Measurements from ENCODE around the gene AIP. TPM values are rescaled to one million over a fixed set of nuclear protein-coding genes. Genes with fewer than 3 reads are reported as not detected.

The AIP gene
- polyA plus RNA-seq, 6 donors from 2014 or later: 86.8 to 149 (median 120) TPM

DNA sequence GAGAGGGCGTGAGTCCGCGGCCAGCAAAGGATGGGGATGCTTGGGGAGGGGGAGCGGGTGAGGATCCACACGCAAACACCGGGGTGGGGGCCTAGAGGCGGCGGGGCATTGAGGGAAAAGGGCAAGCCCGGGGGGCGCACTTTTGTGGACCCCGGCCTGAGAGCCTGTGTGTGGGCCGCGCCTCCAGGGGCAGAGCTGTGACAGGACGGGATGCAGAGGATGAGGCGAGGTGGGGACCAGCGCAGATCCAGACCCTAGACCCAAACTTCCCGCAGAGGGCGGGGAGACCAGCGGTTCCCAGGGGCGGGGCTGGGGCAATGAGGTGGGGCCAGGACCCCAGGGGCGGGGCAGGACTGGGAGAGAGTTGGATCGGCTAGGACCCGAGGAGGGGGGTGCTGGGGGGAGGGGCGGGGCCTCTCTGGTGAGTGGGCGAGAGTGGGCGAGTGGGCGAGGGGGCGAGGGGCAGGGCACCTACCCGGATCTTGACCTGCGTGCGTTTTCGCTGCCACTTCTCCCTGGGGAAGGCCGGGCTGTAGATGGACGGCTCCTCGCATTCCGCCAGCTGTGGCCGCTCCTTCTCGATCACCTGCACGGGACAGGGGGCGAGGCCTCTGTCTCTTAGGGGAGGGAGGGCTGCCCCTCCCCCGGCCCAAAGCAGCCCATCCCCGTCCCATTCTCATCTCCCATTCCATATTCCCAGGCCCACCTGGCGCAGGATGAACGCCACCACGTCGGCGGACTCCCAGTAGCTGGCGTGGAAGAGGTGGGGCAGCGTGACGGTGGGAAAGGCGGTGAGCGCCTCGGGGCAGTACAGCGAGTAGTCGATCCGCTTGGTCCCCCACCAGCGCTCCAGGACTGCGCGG is 11.8 kb downstream of the AIP start:
- Mint-ChIP-seq H3K4me3 (no peak overlapping the region), H3K27me3 (no peaks in the 10 kb centered on the region), H3K36me3 (peaks cover 0 to 11% of the 10 kb centered on the region in 2 donors), H3K4me1 (peaks cover 3 to 13% (median 4%) of the 10 kb centered on the region in 3 donors), H3K27ac (no peak overlapping the region), H3K9me3 (no peaks in the 10 kb centered on the region)
- DNase-seq (no peak), ATAC-seq (ENCODE audit: low read depth in 2 of 2) (no peak)

DNA sequence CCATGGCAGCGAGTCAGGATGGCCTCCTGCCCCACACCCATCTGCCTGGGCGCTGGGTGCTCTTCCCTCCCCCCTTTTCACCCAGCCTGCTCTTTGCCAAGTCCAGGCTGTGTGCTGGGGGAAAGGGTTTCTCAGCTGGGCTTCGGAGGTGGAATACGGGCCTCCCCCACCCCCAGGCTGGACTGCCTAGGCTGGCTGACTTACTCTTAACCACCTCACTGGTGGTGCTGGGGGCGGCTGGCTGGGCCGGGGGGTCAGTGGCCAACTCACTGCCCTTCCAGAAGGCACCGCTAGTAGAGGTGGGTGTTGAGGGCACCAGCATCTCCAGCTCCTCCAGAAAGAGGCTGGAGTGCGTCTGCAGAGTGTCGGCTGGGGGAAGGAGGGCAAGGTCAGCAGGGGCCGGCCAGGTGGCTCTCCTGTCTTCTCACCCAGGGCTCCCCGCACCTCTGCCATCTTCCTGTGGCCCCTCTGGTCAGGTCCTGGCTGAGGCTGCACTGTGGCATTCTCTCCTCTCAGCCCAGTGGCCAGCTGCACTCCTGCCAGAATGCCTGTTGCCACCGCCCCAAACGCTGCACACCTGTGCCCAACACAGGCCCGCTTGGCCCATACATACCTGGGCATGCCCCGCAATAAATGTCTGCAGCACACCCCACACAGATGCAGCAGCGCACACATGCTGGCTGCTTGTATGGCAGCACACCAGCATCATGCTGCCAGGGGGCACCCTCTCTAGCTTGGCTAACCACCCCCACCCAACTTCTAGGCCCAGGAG is 12.6 kb downstream of the AIP start:
- Mint-ChIP-seq H3K9me3 (no peaks in the 10 kb centered on the region), H3K36me3 (peaks cover under 1 to 6% of the 10 kb centered on the region in 2 donors), H3K4me3 (no peak overlapping the region), H3K4me1 (peaks cover 0 to 6% (median 3%) of the 10 kb centered on the region in 3 donors), H3K27me3 (no peaks in the 10 kb centered on the region), H3K27ac (no peak overlapping the region)
- DNase-seq (no peak), ATAC-seq (ENCODE audit: low read depth in 2 of 2) (no peak)

DNA sequence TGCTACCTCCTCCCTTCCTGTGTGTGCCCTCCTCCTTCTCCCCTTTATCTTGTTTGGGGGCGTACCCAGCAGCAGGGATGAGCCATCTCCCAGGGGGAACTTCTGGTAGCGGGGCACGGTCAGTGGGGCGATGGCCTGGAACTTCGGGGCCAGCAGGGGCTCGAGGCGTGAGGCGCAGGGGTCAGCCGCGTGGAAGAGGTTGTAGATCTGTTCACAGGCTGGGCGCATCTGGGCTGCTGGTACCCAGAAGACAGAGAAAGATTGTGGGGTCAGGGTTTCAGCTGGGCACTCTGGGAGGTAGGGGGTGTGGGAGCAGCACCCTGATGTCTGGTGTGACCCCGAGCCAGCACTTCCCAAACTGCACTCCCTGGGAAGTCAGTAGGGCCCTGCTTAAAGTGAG is 13.3 kb downstream of the AIP start:
- Mint-ChIP-seq H3K4me1 (peaks cover 3 to 12% (median 4%) of the 10 kb centered on the region in 3 donors), H3K27ac (peak overlapping the region in 3 of 6 donors; percentile 19 to 57 (median 52)), H3K4me3 (no peak overlapping the region), H3K9me3 (no peaks in the 10 kb centered on the region), H3K36me3 (peaks cover 7% of the 10 kb centered on the region in 2 donors), H3K27me3 (no peaks in the 10 kb centered on the region)
- DNase-seq: no peak
- ATAC-seq (ENCODE audit: low read depth in 2 of 2): no peak

- DNase-seq (no peak), ATAC-seq (ENCODE audit: low read depth in 2 of 2) (no peak)
- H3K27me3 Mint-ChIP-seq: no peaks in the 10 kb centered on the region
- H3K4me1 Mint-ChIP-seq: peaks cover 4 to 18% (median 5%) of the 10 kb centered on the region in 3 donors
- H3K36me3 Mint-ChIP-seq: peaks cover 8 to 9% of the 10 kb centered on the region in 2 donors
- no peak overlapping the region for H3K4me3 Mint-ChIP-seq
- no peak overlapping the region for H3K27ac Mint-ChIP-seq
- H3K9me3 Mint-ChIP-seq: no peaks in the 10 kb centered on the region
These were observed 14.9 kb downstream of the AIP start for GRCh38 chr11:67497656-67498291.

GRCh38 chr11:67498544-67498972 is 15.7 kb downstream of the AIP start:
- DNase-seq: no peak
- no peak overlapping the region for H3K4me3 Mint-ChIP-seq
- ATAC-seq (ENCODE audit: low read depth in 2 of 2): no peak
- peak overlapping the region in 1 of 6 donors; percentile 69 for H3K27ac Mint-ChIP-seq
- peaks cover 8 to 9% of the 10 kb centered on the region in 2 donors for H3K36me3 Mint-ChIP-seq
- no peaks in the 10 kb centered on the region for H3K9me3 Mint-ChIP-seq
- no peaks in the 10 kb centered on the region for H3K27me3 Mint-ChIP-seq
- H3K4me1 Mint-ChIP-seq: peaks cover 10 to 25% (median 11%) of the 10 kb centered on the region in 3 donors

GRCh38 chr11:67499808-67500483 is 17.1 kb downstream of the AIP start:
- H3K27me3 Mint-ChIP-seq: no peaks in the 10 kb centered on the region
- H3K9me3 Mint-ChIP-seq: no peaks in the 10 kb centered on the region
- peaks cover 17 to 28% (median 18%) of the 10 kb centered on the region in 3 donors for H3K4me1 Mint-ChIP-seq
- ATAC-seq (ENCODE audit: low read depth in 2 of 2) (no peak), DNase-seq (no peak)
- no peak overlapping the region for H3K4me3 Mint-ChIP-seq
- H3K36me3 Mint-ChIP-seq: peaks cover 8 to 9% of the 10 kb centered on the region in 2 donors
- H3K27ac Mint-ChIP-seq: no peak overlapping the region

DNA sequence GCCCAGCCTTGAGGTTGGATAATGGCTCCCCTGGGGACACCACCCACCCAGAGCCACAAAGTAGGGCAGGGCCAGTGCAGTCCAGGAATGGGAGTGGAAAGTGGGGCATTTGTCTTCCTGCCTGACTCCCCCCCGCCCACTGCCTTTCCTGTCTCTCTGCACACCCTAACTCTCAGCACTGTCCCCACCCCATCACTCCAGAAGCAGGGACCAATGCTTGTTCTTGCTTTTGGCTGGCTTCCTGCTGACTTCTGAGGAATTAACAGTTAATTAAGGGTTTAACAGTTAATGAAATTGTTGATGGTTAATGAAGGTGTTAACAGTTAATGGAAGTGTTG is 17.6 kb downstream of the AIP start:
- no peaks in the 10 kb centered on the region for H3K9me3 Mint-ChIP-seq
- peak overlapping the region in 1 of 6 donors; percentile 41 for H3K27ac Mint-ChIP-seq
- peaks cover 8 to 9% of the 10 kb centered on the region in 2 donors for H3K36me3 Mint-ChIP-seq
- H3K4me1 Mint-ChIP-seq: peaks cover 19 to 30% (median 20%) of the 10 kb centered on the region in 3 donors
- peak overlapping the region in 2 of 8 donors; percentile 18 to 35 for H3K4me3 Mint-ChIP-seq
- ATAC-seq (ENCODE audit: low read depth in 2 of 2): no peak
- H3K27me3 Mint-ChIP-seq: no peaks in the 10 kb centered on the region
- no peak for DNase-seq

DNA sequence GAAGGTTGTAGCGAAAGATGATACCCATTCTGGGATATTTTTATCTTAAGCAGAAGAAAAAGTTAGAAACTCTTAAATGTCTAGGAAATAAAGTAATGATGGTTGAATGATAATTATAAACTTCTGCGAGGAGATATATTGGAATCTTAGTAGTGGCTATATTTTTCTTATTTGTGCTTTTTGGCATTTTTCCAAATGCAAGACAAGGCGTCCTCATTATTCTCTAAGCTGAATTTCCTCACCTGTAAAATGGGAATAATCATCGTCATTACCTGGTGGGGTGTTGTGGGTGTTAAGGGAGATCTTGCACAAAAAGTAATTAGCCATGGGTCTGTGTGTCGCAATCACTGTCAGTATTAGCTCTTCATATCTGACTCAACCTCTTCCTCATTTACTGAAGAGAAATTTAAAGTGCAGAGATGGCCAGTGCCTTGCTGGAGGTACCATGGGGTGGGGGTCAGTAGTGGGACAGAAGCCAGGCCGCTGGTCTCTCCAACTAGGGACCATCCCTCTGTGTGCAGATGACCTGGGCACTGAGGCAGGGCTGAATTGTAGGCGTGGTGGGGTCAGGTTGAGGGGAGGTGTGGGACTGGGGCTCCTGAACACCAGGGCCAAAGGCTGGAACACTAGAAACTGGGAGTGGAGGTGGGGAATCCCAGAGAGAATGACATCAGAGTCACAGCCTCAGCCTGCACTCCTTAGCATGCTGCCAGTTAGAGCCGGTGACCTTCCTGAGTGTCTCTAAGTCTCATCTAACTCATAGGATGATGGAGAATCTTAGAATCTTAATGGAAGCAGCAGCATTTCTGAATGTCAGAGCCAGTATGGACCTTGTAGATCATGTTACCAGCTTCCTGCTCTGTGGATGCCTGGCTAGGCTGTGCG is 18.2 kb downstream of the AIP start:
- H3K4me3 Mint-ChIP-seq: peak overlapping the region in 2 of 8 donors; percentile 18 to 35
- ATAC-seq (ENCODE audit: low read depth in 2 of 2): no peak
- H3K27ac Mint-ChIP-seq: peak overlapping the region in 4 of 6 donors; percentile 11 to 84 (median 32)

DNA sequence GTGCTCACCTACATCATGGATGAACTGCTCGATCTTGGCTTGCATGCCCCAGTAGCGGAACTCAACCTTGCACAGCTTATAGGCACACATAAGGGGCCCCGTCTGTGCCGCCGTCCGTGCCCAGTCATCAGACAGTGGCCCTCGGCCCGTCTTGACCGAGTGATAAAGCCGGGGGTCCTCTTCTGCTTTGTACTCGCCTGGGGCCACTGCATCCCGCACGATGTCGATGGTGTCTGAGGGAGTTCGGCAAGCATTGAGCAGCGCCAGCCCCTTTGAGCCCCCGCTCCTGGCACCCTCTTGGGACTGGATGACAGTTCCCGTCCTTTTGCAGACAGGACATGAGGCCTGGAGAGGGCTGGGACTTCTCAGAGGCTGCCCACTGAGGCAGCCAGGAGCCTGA is 19.0 kb downstream of the AIP start:
- H3K27ac Mint-ChIP-seq: peak overlapping the region in 2 of 6 donors; percentile 54 to 56
- H3K4me3 Mint-ChIP-seq: no peak overlapping the region
- DNase-seq: no peak
- no peaks in the 10 kb centered on the region for H3K9me3 Mint-ChIP-seq
- peaks cover 8 to 9% of the 10 kb centered on the region in 2 donors for H3K36me3 Mint-ChIP-seq
- H3K27me3 Mint-ChIP-seq: no peaks in the 10 kb centered on the region
- ATAC-seq (ENCODE audit: low read depth in 2 of 2): no peak
- peaks cover 26 to 42% (median 33%) of the 10 kb centered on the region in 3 donors for H3K4me1 Mint-ChIP-seq

More for the DNA sequence above, 18.2 kb downstream of the AIP start:
- no peak for DNase-seq
- H3K4me1 Mint-ChIP-seq: peaks cover 22 to 36% (median 25%) of the 10 kb centered on the region in 3 donors
- peaks cover 8 to 9% of the 10 kb centered on the region in 2 donors for H3K36me3 Mint-ChIP-seq
- H3K9me3 Mint-ChIP-seq: no peaks in the 10 kb centered on the region
- H3K27me3 Mint-ChIP-seq: no peaks in the 10 kb centered on the region

DNA sequence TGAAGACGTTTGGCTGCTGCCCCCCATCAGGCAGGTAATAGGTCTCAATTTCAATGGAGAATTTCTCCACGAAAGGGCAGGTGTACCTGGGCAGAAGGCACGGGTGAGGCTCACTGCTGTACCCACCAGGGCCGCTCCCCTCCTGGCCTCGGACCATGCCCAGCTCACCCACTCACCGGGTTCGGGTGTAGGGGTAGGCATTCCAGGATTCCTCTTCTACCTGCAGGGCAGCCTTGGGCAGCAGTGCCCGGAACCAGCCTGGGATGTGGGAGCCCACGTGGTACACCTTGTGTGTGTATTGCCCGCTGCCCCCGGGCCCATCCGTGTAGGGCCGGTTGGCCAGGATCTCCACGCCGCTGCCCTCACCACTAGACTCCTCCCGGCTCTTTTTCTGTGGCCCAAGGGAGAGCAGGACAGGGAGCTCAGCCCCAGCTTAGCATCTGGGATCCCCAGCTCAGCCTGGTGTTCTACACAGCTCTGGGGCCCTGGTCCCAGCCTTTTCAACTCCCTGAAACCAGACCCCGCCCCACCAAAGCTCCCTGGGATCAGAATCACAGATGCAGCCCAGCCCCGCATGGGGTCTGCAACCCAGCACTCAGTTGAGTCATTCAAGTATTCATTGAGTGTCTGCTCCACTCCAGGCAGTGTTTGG is 19.6 kb downstream of the AIP start:
- DNase-seq: no peak
- Mint-ChIP-seq H3K27ac (peak overlapping the region in 2 of 6 donors; percentile 44 to 93), H3K27me3 (no peaks in the 10 kb centered on the region), H3K9me3 (no peaks in the 10 kb centered on the region), H3K4me1 (peaks cover 30 to 48% (median 39%) of the 10 kb centered on the region in 3 donors), H3K4me3 (peak overlapping the region; percentile 63 to 94 (median 87)), H3K36me3 (peaks cover 8 to 9% of the 10 kb centered on the region in 2 donors)
- ATAC-seq (ENCODE audit: low read depth in 2 of 2): no peak

DNA sequence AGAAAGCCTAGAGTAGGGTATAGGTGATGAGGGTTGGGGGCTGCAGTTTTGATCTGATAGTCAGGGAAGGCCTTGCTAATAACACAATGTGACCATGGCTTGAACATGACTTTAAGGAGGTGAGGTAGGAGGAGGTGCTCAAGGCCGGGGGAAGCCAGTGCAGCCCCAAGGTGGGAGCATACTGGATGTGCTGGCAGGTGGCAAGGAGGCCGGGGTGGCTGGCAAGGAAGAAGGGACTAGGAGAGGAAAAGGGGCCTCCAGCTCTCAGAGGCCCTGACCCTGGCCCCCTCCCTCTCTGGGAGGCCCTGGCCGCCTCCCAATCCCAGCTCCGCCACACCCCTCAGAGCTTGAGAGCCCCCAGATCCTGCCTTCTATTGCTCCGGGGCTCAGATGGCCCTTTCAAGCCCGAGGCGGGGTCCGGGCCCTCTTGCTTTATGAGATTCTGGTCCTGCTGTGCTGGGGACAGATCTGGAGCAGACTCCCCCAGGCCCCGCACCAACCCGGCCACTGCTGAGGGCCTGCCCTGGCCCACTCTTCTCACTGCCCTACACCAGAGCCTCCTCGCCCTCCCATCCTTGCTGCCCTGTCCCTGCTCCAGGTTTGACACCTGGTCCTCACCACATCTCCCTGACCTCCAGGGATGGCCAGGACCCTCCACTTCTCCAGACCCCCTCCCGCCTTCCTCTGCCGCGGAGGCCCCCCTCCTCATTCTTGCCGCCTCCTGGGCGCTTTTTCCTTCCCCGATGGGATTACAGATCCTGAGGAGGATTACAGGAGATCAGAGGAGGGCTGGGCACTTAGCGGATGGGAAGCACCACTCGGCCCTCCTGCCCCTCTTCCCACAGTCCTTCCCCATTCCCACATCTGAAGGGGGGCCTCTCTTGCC is 20.5 kb downstream of the AIP start:
- no peak for DNase-seq
- ATAC-seq (ENCODE audit: low read depth in 2 of 2): no peak
- Mint-ChIP-seq H3K27ac (peak overlapping the region in 3 of 6 donors; percentile 44 to 93 (median 77)), H3K9me3 (no peaks in the 10 kb centered on the region), H3K4me3 (peak overlapping the region; percentile 63 to 94 (median 87)), H3K27me3 (no peaks in the 10 kb centered on the region), H3K36me3 (peaks cover 8 to 9% of the 10 kb centered on the region in 2 donors), H3K4me1 (peaks cover 30 to 52% (median 41%) of the 10 kb centered on the region in 3 donors)

All from naive B cell (primary cell).